ENCODE measurements around the gene SMAD5. TPM values are rescaled to one million over a fixed set of nuclear protein-coding genes. Genes with fewer than 3 reads are reported as not detected.

The SMAD5 gene
- total RNA-seq, 1 donor from 2014 or later, result 68.5 TPM

DNA sequence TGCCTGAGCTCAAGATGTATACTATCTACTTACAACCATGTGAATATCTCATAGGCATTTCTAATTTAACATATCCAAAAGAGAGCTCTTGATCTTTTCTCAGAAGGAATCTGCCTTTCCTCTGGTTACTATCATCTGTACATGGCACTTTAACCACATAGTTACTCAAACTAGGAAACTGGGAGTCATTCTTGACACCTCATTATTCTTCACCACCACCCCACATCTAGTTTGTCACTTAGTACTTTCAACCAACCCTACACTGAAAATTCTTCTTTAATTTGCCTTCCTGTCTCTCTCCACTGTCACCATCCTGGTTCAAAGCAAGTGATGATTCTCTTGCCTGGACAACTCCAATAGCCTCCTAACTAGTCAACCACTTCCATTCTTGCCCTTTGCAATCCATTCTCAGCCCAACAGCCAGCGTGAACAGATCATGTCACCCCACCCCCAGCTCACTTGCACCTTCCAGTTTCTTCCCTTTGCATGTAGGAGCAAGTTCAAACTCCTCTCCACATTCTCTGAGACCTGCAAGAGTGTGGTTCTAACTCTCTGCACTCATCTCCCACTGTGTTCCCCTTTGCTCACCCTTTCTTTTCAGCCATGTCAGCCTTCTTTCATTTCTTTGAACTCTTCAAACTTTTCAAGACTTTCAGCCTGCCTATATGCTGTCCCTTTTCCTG, 17.3 kb upstream of the SMAD5 start:
- Mint-ChIP-seq H3K27ac (ENCODE audit: unreplicated experiment) (no peak overlapping the region), H3K36me3 (ENCODE audit: low read depth, unreplicated experiment) (no peaks in the 10 kb centered on the region), H3K9me3 (ENCODE audit: unreplicated experiment) (no peaks in the 10 kb centered on the region), H3K27me3 (ENCODE audit: unreplicated experiment) (peaks cover 6% of the 10 kb centered on the region), H3K4me1 (ENCODE audit: unreplicated experiment) (peaks cover 11% of the 10 kb centered on the region), H3K4me3 (ENCODE audit: unreplicated experiment) (no peak overlapping the region)
- no peak for DNase-seq (ENCODE audit: low spot score)
- TF ChIP-seq, protein P1, sequence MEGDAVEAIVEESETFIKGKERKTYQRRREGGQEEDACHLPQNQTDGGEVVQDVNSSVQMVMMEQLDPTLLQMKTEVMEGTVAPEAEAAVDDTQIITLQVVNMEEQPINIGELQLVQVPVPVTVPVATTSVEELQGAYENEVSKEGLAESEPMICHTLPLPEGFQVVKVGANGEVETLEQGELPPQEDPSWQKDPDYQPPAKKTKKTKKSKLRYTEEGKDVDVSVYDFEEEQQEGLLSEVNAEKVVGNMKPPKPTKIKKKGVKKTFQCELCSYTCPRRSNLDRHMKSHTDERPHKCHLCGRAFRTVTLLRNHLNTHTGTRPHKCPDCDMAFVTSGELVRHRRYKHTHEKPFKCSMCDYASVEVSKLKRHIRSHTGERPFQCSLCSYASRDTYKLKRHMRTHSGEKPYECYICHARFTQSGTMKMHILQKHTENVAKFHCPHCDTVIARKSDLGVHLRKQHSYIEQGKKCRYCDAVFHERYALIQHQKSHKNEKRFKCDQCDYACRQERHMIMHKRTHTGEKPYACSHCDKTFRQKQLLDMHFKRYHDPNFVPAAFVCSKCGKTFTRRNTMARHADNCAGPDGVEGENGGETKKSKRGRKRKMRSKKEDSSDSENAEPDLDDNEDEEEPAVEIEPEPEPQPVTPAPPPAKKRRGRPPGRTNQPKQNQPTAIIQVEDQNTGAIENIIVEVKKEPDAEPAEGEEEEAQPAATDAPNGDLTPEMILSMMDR (IDR thresholded peaks at IDR 0.05; ENCODE audit: unreplicated experiment), result no peak

DNA sequence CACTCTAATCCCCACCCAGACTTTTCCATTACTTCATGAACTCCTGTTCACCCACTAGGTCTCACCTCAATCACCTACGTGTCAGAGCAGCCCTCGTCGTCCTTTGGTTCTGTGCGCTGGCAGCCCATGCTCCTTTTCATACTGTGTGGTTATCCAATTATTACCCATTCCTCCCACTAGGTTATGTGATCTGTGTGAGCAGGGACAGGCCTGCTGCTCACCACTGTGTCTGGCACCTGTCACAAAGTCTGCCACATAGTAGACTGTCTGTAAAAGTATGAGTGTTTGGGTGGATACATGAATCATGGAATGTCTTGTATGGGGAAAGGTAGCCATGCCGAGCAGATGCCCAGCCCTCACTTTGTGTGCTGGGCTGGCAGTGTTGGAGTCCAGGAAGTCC, 12.1 kb upstream of the SMAD5 start:
- Mint-ChIP-seq H3K27ac (ENCODE audit: unreplicated experiment) (no peak overlapping the region), H3K4me3 (ENCODE audit: unreplicated experiment) (no peak overlapping the region), H3K9me3 (ENCODE audit: unreplicated experiment) (no peaks in the 10 kb centered on the region), H3K27me3 (ENCODE audit: unreplicated experiment) (peaks cover 3% of the 10 kb centered on the region), H3K36me3 (ENCODE audit: low read depth, unreplicated experiment) (no peaks in the 10 kb centered on the region), H3K4me1 (ENCODE audit: unreplicated experiment) (peaks cover 8% of the 10 kb centered on the region)
- TF ChIP-seq, protein P1 (IDR thresholded peaks at IDR 0.05; ENCODE audit: unreplicated experiment), result no peak
- DNase-seq (ENCODE audit: low spot score), result no peak

DNA sequence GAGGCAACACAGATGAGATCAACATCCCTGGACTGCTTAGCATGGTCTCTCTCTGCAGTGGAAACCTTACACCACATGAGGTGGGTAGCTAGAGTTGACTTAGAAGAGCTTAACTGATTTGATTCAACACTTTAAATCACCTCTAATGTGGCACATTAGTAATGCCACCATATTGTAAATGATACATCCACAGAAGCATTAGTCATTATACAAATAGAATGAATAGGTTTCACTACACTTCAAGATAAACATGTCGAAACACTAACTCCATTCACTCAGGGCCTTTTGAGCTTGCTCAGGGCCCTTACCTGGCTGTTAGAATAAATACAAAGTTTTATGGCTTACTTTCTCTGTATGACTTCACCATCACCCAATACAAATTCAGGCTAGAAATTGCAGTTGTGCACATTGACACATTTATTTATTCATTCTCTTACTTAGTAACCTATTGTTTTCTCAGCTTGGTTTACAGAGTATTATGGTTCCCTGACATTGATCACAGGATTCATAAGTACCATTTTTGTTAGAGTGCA, 9.3 kb upstream of the SMAD5 start:
- H3K36me3 Mint-ChIP-seq (ENCODE audit: low read depth, unreplicated experiment), result no peaks in the 10 kb centered on the region
- TF ChIP-seq, protein P1 (IDR thresholded peaks at IDR 0.05; ENCODE audit: unreplicated experiment), result no peak
- no peak for DNase-seq (ENCODE audit: low spot score)
- no peaks in the 10 kb centered on the region for H3K9me3 Mint-ChIP-seq (ENCODE audit: unreplicated experiment)
- H3K27me3 Mint-ChIP-seq (ENCODE audit: unreplicated experiment), result no peaks in the 10 kb centered on the region
- H3K27ac Mint-ChIP-seq (ENCODE audit: unreplicated experiment), result no peak overlapping the region
- no peak overlapping the region for H3K4me3 Mint-ChIP-seq (ENCODE audit: unreplicated experiment)
- peaks cover 2% of the 10 kb centered on the region for H3K4me1 Mint-ChIP-seq (ENCODE audit: unreplicated experiment)

DNA sequence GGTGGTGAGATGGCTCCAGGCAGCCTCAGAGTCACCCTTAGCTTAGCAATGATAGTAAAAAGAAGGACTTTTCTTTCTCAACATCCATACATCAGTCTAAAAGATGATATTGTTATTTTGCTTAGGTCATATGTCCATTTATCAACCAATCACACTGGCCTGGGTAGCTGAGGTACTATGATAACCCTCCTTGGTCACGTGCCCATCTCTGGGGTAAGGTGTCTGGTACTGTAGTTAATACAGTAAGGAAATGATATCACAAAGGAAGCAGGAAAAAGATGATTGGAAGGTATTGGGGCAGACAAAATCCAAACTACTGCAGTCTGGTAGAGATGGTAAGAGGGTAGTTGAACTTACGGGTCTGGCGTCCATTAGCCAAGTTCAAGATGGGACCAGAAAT, 5.1 kb upstream of the SMAD5 start:
- no peak for DNase-seq (ENCODE audit: low spot score)
- Mint-ChIP-seq H3K27me3 (ENCODE audit: unreplicated experiment) (no peaks in the 10 kb centered on the region), H3K4me3 (ENCODE audit: unreplicated experiment) (no peak overlapping the region), H3K27ac (ENCODE audit: unreplicated experiment) (no peak overlapping the region), H3K4me1 (ENCODE audit: unreplicated experiment) (no peaks in the 10 kb centered on the region), H3K36me3 (ENCODE audit: low read depth, unreplicated experiment) (no peaks in the 10 kb centered on the region), H3K9me3 (ENCODE audit: unreplicated experiment) (no peaks in the 10 kb centered on the region)
- TF ChIP-seq, protein P1 (IDR thresholded peaks at IDR 0.05; ENCODE audit: unreplicated experiment), result no peak

DNA sequence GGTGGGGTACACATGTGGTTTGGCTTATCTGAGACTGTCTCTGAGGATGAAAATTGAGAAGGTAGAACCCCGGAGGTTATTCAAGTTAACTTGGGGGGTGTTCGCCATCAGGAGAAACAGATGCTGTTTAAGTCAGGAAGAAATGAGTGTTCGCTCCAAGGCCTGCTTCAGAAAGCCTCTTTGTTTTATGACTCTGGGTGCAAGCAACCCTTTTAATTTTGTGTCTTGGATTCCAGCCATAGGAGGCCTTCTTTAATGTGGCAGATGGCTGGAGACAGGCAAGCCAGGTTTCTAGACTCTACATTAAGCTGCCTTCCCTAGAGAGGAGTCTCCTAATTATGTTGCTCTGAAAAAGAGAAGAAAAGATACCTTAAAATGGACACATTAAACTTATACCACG, 4.2 kb upstream of the SMAD5 start:
- Mint-ChIP-seq H3K4me1 (ENCODE audit: unreplicated experiment) (peaks cover 2% of the 10 kb centered on the region), H3K9me3 (ENCODE audit: unreplicated experiment) (no peaks in the 10 kb centered on the region), H3K27me3 (ENCODE audit: unreplicated experiment) (no peaks in the 10 kb centered on the region), H3K36me3 (ENCODE audit: low read depth, unreplicated experiment) (no peaks in the 10 kb centered on the region), H3K27ac (ENCODE audit: unreplicated experiment) (no peak overlapping the region), H3K4me3 (ENCODE audit: unreplicated experiment) (no peak overlapping the region)
- DNase-seq (ENCODE audit: low spot score), result no peak
- TF ChIP-seq, protein P1 (IDR thresholded peaks at IDR 0.05; ENCODE audit: unreplicated experiment), result no peak

Data from endothelial cell (in vitro differentiated cells).